Measurements from ENCODE around the gene SCN1B. TPM values are rescaled to one million over a fixed set of nuclear protein-coding genes. Genes with fewer than 3 reads are reported as not detected.
"Not testable (repeated sequence)": the region's sequence is repeated elsewhere in the genome, so short reads cannot be mapped to it uniquely, and the experiment has no call there.

Gene SCN1B
- total and polyA plus RNA-seq, 8 donors = 2.9 to 15.1 (median 5.7) TPM

GRCh38 chr19:35046461-35046860 is 16.2 kb downstream of the SCN1B start:
- H3K27me3 ChIP-seq = no peaks in the 10 kb centered on the region
- no peaks in the 10 kb centered on the region for H3K9me3 ChIP-seq
- FAIRE-seq (no peak), DNase-seq (peak in 3 of 6 donors; percentile 56 to 83 (median 66)), ATAC-seq (no peak)
- intact Hi-C loops (cut with DNase I) = no loop called here
- WGBS, 2 donors = 55 to 66% methylated on average over 5 of the region's 5 CpGs
- H3K27ac ChIP-seq = no peak overlapping the region
- no peak overlapping the region for H3K4me3 ChIP-seq
- no peak for TF ChIP-seq CTCF (IDR thresholded peaks at IDR 0.05)
- H3K4me1 ChIP-seq = peaks cover 14 to 37% (median 17%) of the 10 kb centered on the region in 3 donors
- no peaks in the 10 kb centered on the region for H3K36me3 ChIP-seq

GRCh38 chr19:35048911-35049411 is 18.7 kb downstream of the SCN1B start:
- WGBS, 2 donors = 12 to 14% methylated on average over 12 of the region's 12 CpGs
- Histone ChIP-seq H3K4me1 (peaks cover 14 to 34% (median 17%) of the 10 kb centered on the region in 3 donors), H3K27me3 (no peaks in the 10 kb centered on the region), H3K9me3 (no peaks in the 10 kb centered on the region), H3K27ac (peak overlapping the region in 3 of 4 donors; percentile 29 to 69 (median 52)), H3K4me3 (peak overlapping the region in 1 of 4 donors; percentile 15), H3K36me3 (no peaks in the 10 kb centered on the region)
- FAIRE-seq = no peak
- intact Hi-C loops (cut with DNase I) = no loop called here
- TF ChIP-seq CTCF (IDR thresholded peaks at IDR 0.05) = no peak
- peak; percentile 90 to 99 (median 96) for DNase-seq
- ATAC-seq = peak; percentile 86 to 93 (median 90)

- 30 to 39% methylated on average over 5 of the region's 5 CpGs for WGBS, 2 donors
- no peak for TF ChIP-seq CTCF (IDR thresholded peaks at IDR 0.05)
- Histone ChIP-seq H3K27ac (peak overlapping the region in 2 of 4 donors; percentile 29 to 69), H3K9me3 (no peaks in the 10 kb centered on the region), H3K36me3 (no peaks in the 10 kb centered on the region), H3K27me3 (no peaks in the 10 kb centered on the region), H3K4me1 (peaks cover 14 to 34% (median 17%) of the 10 kb centered on the region in 3 donors), H3K4me3 (peak overlapping the region in 1 of 4 donors; percentile 15)
- intact Hi-C loops (cut with DNase I) = no loop called here
- DNase-seq = no peak
- ATAC-seq = no peak
- FAIRE-seq = no peak
Observed at GRCh38 chr19:35049456-35049855, 19.2 kb downstream of the SCN1B start.

GRCh38 chr19:35050662-35051061 is 20.4 kb downstream of the SCN1B start:
- 96 to 97% methylated on average over 2 of the region's 2 CpGs for WGBS, 2 donors
- H3K27ac ChIP-seq; intact Hi-C loops (cut with DNase I); ATAC-seq; FAIRE-seq; H3K27me3 ChIP-seq; H3K4me3 ChIP-seq; H3K36me3 ChIP-seq; H3K9me3 ChIP-seq: not testable (repeated sequence)
- DNase-seq = peak in 1 of 6 donors; percentile 3
- peaks cover 14 to 27% (median 17%) of the 10 kb centered on the region in 3 donors for H3K4me1 ChIP-seq

GRCh38 chr19:35051268-35051667 is 21.0 kb downstream of the SCN1B start:
- ATAC-seq; FAIRE-seq; intact Hi-C loops (cut with DNase I); H3K36me3 ChIP-seq; H3K4me3 ChIP-seq; DNase-seq; H3K27ac ChIP-seq; H3K9me3 ChIP-seq; H3K27me3 ChIP-seq: not testable (repeated sequence)
- peaks cover 14 to 27% (median 17%) of the 10 kb centered on the region in 3 donors for H3K4me1 ChIP-seq
- 96% methylated on average over 4 of the region's 4 CpGs for WGBS, 2 donors

GRCh38 chr19:35051796-35052195 is 21.5 kb downstream of the SCN1B start:
- WGBS, 2 donors = 88 to 100% methylated on average over 5 of the region's 5 CpGs
- ATAC-seq (no peak), FAIRE-seq (no peak), DNase-seq (peak in 1 of 6 donors; percentile 24)
- no peak for TF ChIP-seq CTCF (IDR thresholded peaks at IDR 0.05)
- no peak overlapping the region for H3K27ac ChIP-seq
- no peaks in the 10 kb centered on the region for H3K36me3 ChIP-seq
- intact Hi-C loops (cut with DNase I) = no loop called here
- H3K4me3 ChIP-seq = no peak overlapping the region
- H3K9me3 ChIP-seq = no peaks in the 10 kb centered on the region
- H3K4me1 ChIP-seq = peaks cover 14 to 27% (median 17%) of the 10 kb centered on the region in 3 donors
- H3K27me3 ChIP-seq = no peaks in the 10 kb centered on the region
